ENCODE results near the gene FDXR. TPM values are rescaled to one million over a fixed set of nuclear protein-coding genes. Genes with fewer than 3 reads are reported as not detected.
A peak's percentile ranks its signal among the peaks of the same experiment; 100 is the strongest.

The FDXR gene
- total and polyA plus RNA-seq, 8 donors = 4.3 to 15.1 (median 11.9) TPM

DNA sequence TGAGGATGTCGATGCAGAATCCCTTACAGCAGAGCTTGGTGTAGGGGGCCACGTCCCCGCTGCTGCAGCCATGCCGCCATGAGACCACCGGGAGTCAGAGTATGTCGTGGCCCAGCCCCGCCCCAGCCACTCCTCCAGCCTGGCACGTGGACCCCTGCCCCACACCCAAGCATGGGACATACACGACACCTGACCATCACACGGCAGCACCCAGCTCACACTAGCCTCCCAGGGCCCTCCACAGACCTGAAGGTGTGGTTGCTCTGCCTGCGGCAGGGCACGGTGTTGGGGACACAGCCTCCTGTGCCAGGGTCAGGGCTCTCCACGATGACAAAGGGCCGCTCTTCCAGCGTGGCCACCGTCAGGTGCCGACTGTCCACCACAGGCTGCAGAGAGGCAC, 22.5 kb downstream of the FDXR start:
- WGBS, 2 donors = 77 to 82% methylated on average over 17 of the region's 17 CpGs
- no peaks in the 10 kb centered on the region for H3K9me3 ChIP-seq
- H3K27me3 ChIP-seq = peaks cover 0 to 24% (median 3%) of the 10 kb centered on the region in 4 donors
- ATAC-seq = no peak
- H3K4me1 ChIP-seq = no peaks in the 10 kb centered on the region
- TF ChIP-seq, protein P1, sequence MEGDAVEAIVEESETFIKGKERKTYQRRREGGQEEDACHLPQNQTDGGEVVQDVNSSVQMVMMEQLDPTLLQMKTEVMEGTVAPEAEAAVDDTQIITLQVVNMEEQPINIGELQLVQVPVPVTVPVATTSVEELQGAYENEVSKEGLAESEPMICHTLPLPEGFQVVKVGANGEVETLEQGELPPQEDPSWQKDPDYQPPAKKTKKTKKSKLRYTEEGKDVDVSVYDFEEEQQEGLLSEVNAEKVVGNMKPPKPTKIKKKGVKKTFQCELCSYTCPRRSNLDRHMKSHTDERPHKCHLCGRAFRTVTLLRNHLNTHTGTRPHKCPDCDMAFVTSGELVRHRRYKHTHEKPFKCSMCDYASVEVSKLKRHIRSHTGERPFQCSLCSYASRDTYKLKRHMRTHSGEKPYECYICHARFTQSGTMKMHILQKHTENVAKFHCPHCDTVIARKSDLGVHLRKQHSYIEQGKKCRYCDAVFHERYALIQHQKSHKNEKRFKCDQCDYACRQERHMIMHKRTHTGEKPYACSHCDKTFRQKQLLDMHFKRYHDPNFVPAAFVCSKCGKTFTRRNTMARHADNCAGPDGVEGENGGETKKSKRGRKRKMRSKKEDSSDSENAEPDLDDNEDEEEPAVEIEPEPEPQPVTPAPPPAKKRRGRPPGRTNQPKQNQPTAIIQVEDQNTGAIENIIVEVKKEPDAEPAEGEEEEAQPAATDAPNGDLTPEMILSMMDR (IDR thresholded peaks at IDR 0.05) = no peak
- DNase-seq = no peak
- intact Hi-C loops (cut with DNase I) = no loop called here
- no peak overlapping the region for H3K4me3 ChIP-seq
- H3K36me3 ChIP-seq = no peaks in the 10 kb centered on the region
- no peak for FAIRE-seq
- H3K27ac ChIP-seq = no peak overlapping the region

GRCh38 chr17:74848656-74849399, 24.0 kb downstream of the FDXR start:
- TF ChIP-seq, protein P1 (IDR thresholded peaks at IDR 0.05) = no peak
- ATAC-seq = no peak
- Histone ChIP-seq H3K36me3 (no peaks in the 10 kb centered on the region), H3K9me3 (no peaks in the 10 kb centered on the region), H3K27ac (no peak overlapping the region), H3K4me3 (no peak overlapping the region), H3K4me1 (no peaks in the 10 kb centered on the region), H3K27me3 (peaks cover 0 to 19% (median 3%) of the 10 kb centered on the region in 4 donors)
- intact Hi-C loops (cut with DNase I) = no loop called here
- DNase-seq = no peak
- WGBS, 2 donors = 64 to 67% methylated on average over 9 of the region's 9 CpGs
- no peak for FAIRE-seq

- 94 to 95% methylated on average over 16 of the region's 16 CpGs for WGBS, 2 donors
- H3K4me1 ChIP-seq = peaks cover 0 to 4% (median 0%) of the 10 kb centered on the region in 3 donors
- ATAC-seq (no peak), DNase-seq (no peak), FAIRE-seq (no peak)
- H3K27me3 ChIP-seq = peaks cover 0 to 6% (median 0%) of the 10 kb centered on the region in 4 donors
- intact Hi-C loops (cut with DNase I) = no loop called here
- TF ChIP-seq, protein P1 (IDR thresholded peaks at IDR 0.05) = no peak
- H3K27ac ChIP-seq = no peak overlapping the region
- H3K9me3 ChIP-seq = no peaks in the 10 kb centered on the region
- H3K4me3 ChIP-seq = no peak overlapping the region
- no peaks in the 10 kb centered on the region for H3K36me3 ChIP-seq
Measured at GRCh38 chr17:74846621-74847020, 26.2 kb downstream of the FDXR start.

GRCh38 chr17:74843352-74843627, 29.5 kb downstream of the FDXR start:
- H3K36me3 ChIP-seq = no peaks in the 10 kb centered on the region
- H3K4me3 ChIP-seq = peak overlapping the region in 2 of 4 donors; percentile 32 to 50
- WGBS, 2 donors = 42 to 43% methylated on average over 21 to 26 of the region's 26 CpGs
- ATAC-seq (no peak), DNase-seq (no peak), FAIRE-seq (no peak)
- intact Hi-C loops (cut with DNase I) = no loop called here
- peaks cover 0 to 4% (median 0%) of the 10 kb centered on the region in 3 donors for H3K4me1 ChIP-seq
- H3K27ac ChIP-seq = no peak overlapping the region
- no peaks in the 10 kb centered on the region for H3K9me3 ChIP-seq
- TF ChIP-seq, protein P1 (IDR thresholded peaks at IDR 0.05) = no peak
- H3K27me3 ChIP-seq = no peaks in the 10 kb centered on the region

GRCh38 chr17:74842599-74843351, 30.0 kb downstream of the FDXR start:
- peak; percentile 89 to 94 (median 92) for ATAC-seq
- 2% methylated on average over 24 to 88 of the region's 88 CpGs for WGBS, 2 donors
- peaks cover 0 to 4% (median 0%) of the 10 kb centered on the region in 3 donors for H3K4me1 ChIP-seq
- FAIRE-seq = no peak
- peak overlapping the region; percentile 7 to 50 (median 22) for H3K4me3 ChIP-seq
- TF ChIP-seq, protein P1 (IDR thresholded peaks at IDR 0.05) = peak; percentile 38 to 54 (median 48)
- no peak overlapping the region for H3K27ac ChIP-seq
- intact Hi-C loops (cut with DNase I) = no loop called here
- H3K27me3 ChIP-seq = no peaks in the 10 kb centered on the region
- no peaks in the 10 kb centered on the region for H3K36me3 ChIP-seq
- DNase-seq = peak; percentile 69 to 92 (median 78)
- H3K9me3 ChIP-seq = no peaks in the 10 kb centered on the region

Data from pancreas (tissue), 10 donors.